GM18517 (cell line): ENCODE data around the gene TUBA1A.
"Not testable (repeated sequence)": the region's sequence is repeated elsewhere in the genome, so short reads cannot be mapped to it uniquely, and the experiment has no call there.

Source experiments
- ATAC-seq: cut with Tn5 transposase; IDR thresholded peaks from one replicate; pipeline ENCODE4 v1.9.1; 2021; ENCODE audit warnings: mild to moderate bottlenecking, moderate library complexity; ENCODE audit not compliant: unreplicated experiment

The TUBA1A gene

GRCh38 chr12:49188916-49189367 is at the start of gene TUBA1A:
Gene TUBA1A (minus strand): TSS chr12:49189080. CDS start chr12:49188979, 101 bp downstream.
- ATAC-seq = peak; percentile 88

- no peak for ATAC-seq
Observed at GRCh38 chr12:49236423-49236822, 47.5 kb upstream of the TUBA1A start.

GRCh38 chr12:49233842-49234526 is 45.1 kb upstream of the TUBA1A start:
- ATAC-seq = no peak

GRCh38 chr12:49232940-49233841 is 44.3 kb upstream of the TUBA1A start:
- ATAC-seq = no peak

GRCh38 chr12:49231878-49232655 is 43.2 kb upstream of the TUBA1A start:
- ATAC-seq = no peak

GRCh38 chr12:49230805-49231194 is 41.9 kb upstream of the TUBA1A start:
- ATAC-seq = no peak

- ATAC-seq = no peak
Observed at GRCh38 chr12:49230176-49230804, 41.4 kb upstream of the TUBA1A start.

GRCh38 chr12:49228653-49229052 is 39.8 kb upstream of the TUBA1A start:
- ATAC-seq = no peak

- ATAC-seq = no peak
Observed at GRCh38 chr12:49227713-49228112, 38.8 kb upstream of the TUBA1A start.

GRCh38 chr12:49225576-49226166 is 36.8 kb upstream of the TUBA1A start:
- ATAC-seq = no peak

GRCh38 chr12:49223590-49224369 is 34.9 kb upstream of the TUBA1A start:
- ATAC-seq = no peak

- no peak for ATAC-seq
Observed at GRCh38 chr12:49223122-49223521, 34.2 kb upstream of the TUBA1A start.

- ATAC-seq = no peak
Observed at GRCh38 chr12:49220972-49221371, 32.1 kb upstream of the TUBA1A start.

GRCh38 chr12:49219417-49220026 is 30.6 kb upstream of the TUBA1A start:
- no peak for ATAC-seq

GRCh38 chr12:49212572-49212971 is 23.7 kb upstream of the TUBA1A start:
- ATAC-seq = no peak

GRCh38 chr12:49210703-49211102 is 21.8 kb upstream of the TUBA1A start:
- ATAC-seq = not testable (repeated sequence)

GRCh38 chr12:49208676-49209075 is 19.8 kb upstream of the TUBA1A start:
- ATAC-seq = no peak

GRCh38 chr12:49208146-49208545 is 19.3 kb upstream of the TUBA1A start:
- no peak for ATAC-seq

- no peak for ATAC-seq
Observed at GRCh38 chr12:49206389-49206788, 17.5 kb upstream of the TUBA1A start.
